HG03280 (cell line): Measurements from ENCODE around the gene IL12B.
"Not testable (repeated sequence)": the region's sequence is repeated elsewhere in the genome, so short reads cannot be mapped to it uniquely, and the experiment has no call there.

ENCODE experiments used
- ATAC-seq: cut with Tn5 transposase; IDR thresholded peaks from one replicate; pipeline ENCODE4 v1.9.1; 2021; ENCODE audit warnings: mild to moderate bottlenecking, moderate library complexity; ENCODE audit not compliant: unreplicated experiment

IL12B gene

GRCh38 chr5:159301466-159301865, 28.8 kb downstream of the IL12B start:
- no peak for ATAC-seq

GRCh38 chr5:159297300-159297699, 33.0 kb downstream of the IL12B start:
- ATAC-seq: not testable (repeated sequence)

GRCh38 chr5:159294921-159295320, 35.4 kb downstream of the IL12B start:
- no peak for ATAC-seq

- no peak for ATAC-seq
Measured at GRCh38 chr5:159290741-159291140, 39.5 kb downstream of the IL12B start.

GRCh38 chr5:159286420-159287035, 43.8 kb downstream of the IL12B start:
- ATAC-seq: no peak

GRCh38 chr5:159274676-159275075, 55.6 kb downstream of the IL12B start:
- no peak for ATAC-seq

GRCh38 chr5:159273923-159274322, 56.4 kb downstream of the IL12B start:
- no peak for ATAC-seq

GRCh38 chr5:159269723-159270122, 60.6 kb downstream of the IL12B start:
- no peak for ATAC-seq

GRCh38 chr5:159266764-159267163, 63.5 kb downstream of the IL12B start:
- not testable (repeated sequence) for ATAC-seq
